WERI-Rb-1 (cell line): ENCODE measurements around the gene SOX13.

Source experiments
- DNase-seq: peaks from one replicate; pipeline ENCODE4 v3.0.0-alpha.2; 2020
- H3K27ac ChIP-seq: fragments of 250-450 bp; sonication (Bioruptor Pico); 2 replicates; pipeline ENCODE4 v1.5.1; 2020; ENCODE audit warnings: mild to moderate bottlenecking, moderate library complexity
- H3K27me3 ChIP-seq: fragments of 250-450 bp; sonication (Bioruptor Pico); 2 replicates; pipeline ENCODE4 v1.5.1; 2021; ENCODE audit warnings: mild to moderate bottlenecking, low read depth, moderate library complexity; ENCODE audit not compliant: insufficient read depth, severe bottlenecking
- H3K36me3 ChIP-seq: fragments of 250-450 bp; sonication (Bioruptor Pico); 2 replicates; pipeline ENCODE4 v1.5.1; 2020; ENCODE audit warnings: mild to moderate bottlenecking, moderate library complexity
- H3K4me3 ChIP-seq: 2 replicates; pipeline ENCODE4 v1.5.1; 2011; ENCODE audit warnings: low read depth, mild to moderate bottlenecking, control low read depth, low read length
- H3K9me3 ChIP-seq: fragments of 250-450 bp; sonication (Bioruptor Pico); 2 replicates; pipeline ENCODE4 v1.5.1; 2021; ENCODE audit warnings: mild to moderate bottlenecking, moderate library complexity; ENCODE audit not compliant: severe bottlenecking
- TF ChIP-seq, protein P1 (sequence below): IDR thresholded peaks from 2 replicates; pipeline ENCODE4 v1.5.1; 2011; ENCODE audit warnings: low read depth, mild to moderate bottlenecking, control low read depth, inconsistent platforms, low read length

The SOX13 gene

DNA sequence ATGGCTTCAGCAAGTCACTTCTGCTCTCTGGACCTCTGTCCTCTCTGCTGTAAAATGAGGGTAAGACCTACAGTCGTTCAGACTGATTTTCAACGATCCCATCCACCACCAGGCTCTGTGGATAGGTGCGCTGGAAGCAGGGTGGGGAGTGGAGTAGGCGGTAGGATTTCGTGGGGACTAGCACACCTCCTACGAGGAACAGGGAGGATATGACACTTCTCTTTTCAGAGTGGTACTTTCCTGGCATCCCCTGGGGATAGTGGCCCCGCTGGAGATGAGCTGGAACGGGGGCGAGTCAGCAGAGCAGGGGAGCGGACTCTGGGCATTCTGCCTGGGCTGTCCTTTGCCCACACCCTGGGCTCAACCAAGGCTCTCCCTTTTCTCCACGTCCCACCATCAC lies 61.2 kb downstream of the SOX13 start:
- TF ChIP-seq, protein P1, sequence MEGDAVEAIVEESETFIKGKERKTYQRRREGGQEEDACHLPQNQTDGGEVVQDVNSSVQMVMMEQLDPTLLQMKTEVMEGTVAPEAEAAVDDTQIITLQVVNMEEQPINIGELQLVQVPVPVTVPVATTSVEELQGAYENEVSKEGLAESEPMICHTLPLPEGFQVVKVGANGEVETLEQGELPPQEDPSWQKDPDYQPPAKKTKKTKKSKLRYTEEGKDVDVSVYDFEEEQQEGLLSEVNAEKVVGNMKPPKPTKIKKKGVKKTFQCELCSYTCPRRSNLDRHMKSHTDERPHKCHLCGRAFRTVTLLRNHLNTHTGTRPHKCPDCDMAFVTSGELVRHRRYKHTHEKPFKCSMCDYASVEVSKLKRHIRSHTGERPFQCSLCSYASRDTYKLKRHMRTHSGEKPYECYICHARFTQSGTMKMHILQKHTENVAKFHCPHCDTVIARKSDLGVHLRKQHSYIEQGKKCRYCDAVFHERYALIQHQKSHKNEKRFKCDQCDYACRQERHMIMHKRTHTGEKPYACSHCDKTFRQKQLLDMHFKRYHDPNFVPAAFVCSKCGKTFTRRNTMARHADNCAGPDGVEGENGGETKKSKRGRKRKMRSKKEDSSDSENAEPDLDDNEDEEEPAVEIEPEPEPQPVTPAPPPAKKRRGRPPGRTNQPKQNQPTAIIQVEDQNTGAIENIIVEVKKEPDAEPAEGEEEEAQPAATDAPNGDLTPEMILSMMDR: no peak
- H3K27ac ChIP-seq: no peak overlapping the region
- no peak overlapping the region for H3K4me3 ChIP-seq
- no peaks in the 10 kb centered on the region for H3K9me3 ChIP-seq
- H3K27me3 ChIP-seq: no peaks in the 10 kb centered on the region
- DNase-seq: no peak
- H3K36me3 ChIP-seq: peaks cover 62% of the 10 kb centered on the region

DNA sequence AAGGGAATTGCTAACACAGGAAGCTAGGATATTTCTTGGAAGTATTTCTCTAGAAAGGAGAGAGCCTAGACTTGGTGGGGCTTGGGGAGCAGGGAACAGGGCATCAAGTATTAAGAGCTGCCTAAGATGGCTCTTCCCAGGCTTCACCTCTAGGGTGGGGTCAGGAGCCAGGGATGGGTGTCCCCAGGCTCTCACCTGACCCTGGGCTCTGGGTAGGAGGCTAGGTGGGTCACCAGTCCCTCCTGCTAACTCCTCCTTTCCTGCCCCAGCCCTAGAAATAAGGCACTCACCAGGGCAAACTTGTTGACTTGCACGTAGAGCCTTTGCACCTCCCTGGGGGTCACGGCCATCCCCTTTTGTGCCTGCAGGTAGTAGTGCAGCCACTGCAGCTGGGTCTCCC lies 63.9 kb downstream of the SOX13 start:
- no peak overlapping the region for H3K4me3 ChIP-seq
- no peak overlapping the region for H3K27ac ChIP-seq
- no peaks in the 10 kb centered on the region for H3K9me3 ChIP-seq
- H3K36me3 ChIP-seq: peaks cover 79% of the 10 kb centered on the region
- no peaks in the 10 kb centered on the region for H3K27me3 ChIP-seq
- TF ChIP-seq, protein P1: peak; percentile 37
- DNase-seq: no peak

DNA sequence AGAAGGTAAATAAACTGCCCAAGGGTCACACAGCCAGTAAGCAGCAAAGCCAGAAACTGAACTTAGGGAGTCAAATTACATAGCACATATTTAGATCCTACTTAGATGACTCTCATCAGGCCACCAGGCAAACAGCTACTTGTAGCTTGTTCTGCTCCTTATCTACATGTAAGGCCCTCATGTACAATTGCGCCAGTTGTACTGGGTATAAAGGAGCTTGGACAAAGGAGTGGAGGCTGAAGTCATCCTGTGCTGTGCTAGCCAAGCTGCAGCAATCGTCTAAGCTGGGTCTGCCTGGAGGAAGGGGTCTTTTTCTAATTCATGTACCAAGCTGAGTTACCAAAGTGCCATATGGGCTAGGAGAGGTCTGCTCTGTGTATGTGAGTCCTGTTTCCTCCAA lies 66.2 kb downstream of the SOX13 start:
- H3K36me3 ChIP-seq: peaks cover 81% of the 10 kb centered on the region
- no peak overlapping the region for H3K4me3 ChIP-seq
- H3K27ac ChIP-seq: no peak overlapping the region
- TF ChIP-seq, protein P1: no peak
- no peaks in the 10 kb centered on the region for H3K27me3 ChIP-seq
- H3K9me3 ChIP-seq: no peaks in the 10 kb centered on the region
- DNase-seq: no peak

DNA sequence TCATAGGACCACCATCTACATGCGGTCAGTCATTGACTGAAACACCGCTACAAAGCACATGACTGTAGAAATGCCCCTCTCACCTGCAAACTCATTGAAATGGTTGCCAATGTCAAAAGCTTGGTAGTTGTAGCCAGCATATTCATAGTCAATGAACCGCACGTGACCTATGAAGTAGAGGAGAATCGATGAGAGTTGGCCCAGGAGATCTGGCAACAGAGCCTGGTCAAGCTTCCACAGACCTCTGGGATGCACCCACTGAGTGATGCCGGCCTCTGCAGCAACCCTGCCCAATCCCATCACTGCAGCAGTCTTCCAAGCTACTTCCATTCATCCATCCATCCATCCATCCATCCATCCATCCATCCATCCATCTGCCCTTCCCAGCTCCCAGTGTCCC lies 67.0 kb downstream of the SOX13 start:
- Histone ChIP-seq H3K27ac (no peak overlapping the region), H3K27me3 (no peaks in the 10 kb centered on the region), H3K9me3 (peaks cover 3% of the 10 kb centered on the region), H3K4me3 (no peak overlapping the region), H3K36me3 (peaks cover 72% of the 10 kb centered on the region)
- DNase-seq: no peak
- TF ChIP-seq, protein P1: no peak

DNA sequence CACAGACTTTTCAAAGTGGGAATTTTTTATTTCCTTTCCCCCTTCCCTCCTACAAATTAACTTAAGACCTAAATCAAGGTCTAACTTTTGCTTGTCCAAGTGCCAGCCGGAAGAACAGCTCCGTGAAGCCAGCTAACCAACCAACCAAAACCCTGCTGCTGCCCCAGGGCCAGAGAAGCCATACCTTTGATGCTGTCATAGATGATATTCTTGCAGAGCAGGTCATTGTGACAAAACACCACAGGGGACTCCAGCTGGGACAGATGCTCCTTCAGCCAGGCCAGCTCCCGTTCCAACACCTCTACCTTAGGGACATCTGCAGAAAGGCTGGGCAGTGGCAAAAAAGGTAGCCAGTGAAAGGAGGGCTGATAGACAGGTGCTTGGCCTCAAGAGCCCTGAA lies 68.2 kb downstream of the SOX13 start:
- H3K4me3 ChIP-seq: no peak overlapping the region

More for the DNA sequence above, 68.2 kb downstream of the SOX13 start:
- DNase-seq: no peak
- TF ChIP-seq, protein P1: no peak
- H3K9me3 ChIP-seq: peaks cover 3% of the 10 kb centered on the region
- H3K27ac ChIP-seq: no peak overlapping the region
- H3K36me3 ChIP-seq: peaks cover 64% of the 10 kb centered on the region
- H3K27me3 ChIP-seq: no peaks in the 10 kb centered on the region
